ENCODE measurements around the gene SACM1L. TPM values are rescaled to one million over a fixed set of nuclear protein-coding genes. Genes with fewer than 3 reads are reported as not detected.

The SACM1L gene
- total RNA-seq, 1 experiment from 2014 or later: 79.6 TPM

DNA sequence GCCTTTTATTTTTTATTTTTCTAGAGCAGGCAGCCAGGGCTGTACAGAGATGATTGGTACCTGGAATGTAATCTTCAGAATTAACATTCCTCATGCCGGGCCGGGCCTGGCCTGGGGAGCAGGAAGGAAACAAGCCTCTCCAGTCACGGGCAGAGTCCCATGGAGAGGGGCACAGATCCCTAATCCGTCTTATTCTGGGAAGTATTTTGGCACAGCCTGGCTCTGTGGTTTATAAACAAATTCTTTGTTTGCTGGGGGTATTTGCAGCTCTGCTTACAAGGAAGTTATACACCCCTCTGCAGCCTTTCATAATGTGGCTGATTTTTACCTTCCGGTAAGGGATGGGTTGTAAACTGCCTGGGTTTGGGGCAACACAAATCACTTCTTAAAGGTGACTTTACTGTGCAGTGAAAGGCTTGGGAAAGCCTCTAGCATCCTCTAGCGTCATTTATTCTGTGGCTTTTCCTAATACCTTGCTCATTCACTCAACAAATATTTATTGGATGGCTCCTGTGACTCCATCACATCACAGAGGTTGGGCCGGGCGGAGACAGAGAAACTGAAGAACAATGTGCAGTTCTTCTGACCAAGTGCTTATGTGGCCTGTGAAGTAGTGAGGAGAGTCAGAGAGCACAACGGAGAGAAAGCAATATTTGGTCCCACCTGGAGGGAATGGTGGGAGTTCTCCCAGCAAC lies 104.4 kb downstream of the SACM1L start (continued):
- TF ChIP-seq, protein P1, sequence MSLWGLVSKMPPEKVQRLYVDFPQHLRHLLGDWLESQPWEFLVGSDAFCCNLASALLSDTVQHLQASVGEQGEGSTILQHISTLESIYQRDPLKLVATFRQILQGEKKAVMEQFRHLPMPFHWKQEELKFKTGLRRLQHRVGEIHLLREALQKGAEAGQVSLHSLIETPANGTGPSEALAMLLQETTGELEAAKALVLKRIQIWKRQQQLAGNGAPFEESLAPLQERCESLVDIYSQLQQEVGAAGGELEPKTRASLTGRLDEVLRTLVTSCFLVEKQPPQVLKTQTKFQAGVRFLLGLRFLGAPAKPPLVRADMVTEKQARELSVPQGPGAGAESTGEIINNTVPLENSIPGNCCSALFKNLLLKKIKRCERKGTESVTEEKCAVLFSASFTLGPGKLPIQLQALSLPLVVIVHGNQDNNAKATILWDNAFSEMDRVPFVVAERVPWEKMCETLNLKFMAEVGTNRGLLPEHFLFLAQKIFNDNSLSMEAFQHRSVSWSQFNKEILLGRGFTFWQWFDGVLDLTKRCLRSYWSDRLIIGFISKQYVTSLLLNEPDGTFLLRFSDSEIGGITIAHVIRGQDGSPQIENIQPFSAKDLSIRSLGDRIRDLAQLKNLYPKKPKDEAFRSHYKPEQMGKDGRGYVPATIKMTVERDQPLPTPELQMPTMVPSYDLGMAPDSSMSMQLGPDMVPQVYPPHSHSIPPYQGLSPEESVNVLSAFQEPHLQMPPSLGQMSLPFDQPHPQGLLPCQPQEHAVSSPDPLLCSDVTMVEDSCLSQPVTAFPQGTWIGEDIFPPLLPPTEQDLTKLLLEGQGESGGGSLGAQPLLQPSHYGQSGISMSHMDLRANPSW (CRISPR knock-in tag; conservative IDR thresholded peaks at IDR 0.05; ENCODE audit: low read depth): no peak
- TF ChIP-seq RELA (CRISPR knock-in tag; IDR thresholded peaks at IDR 0.05; ENCODE audit: borderline replicate concordance): no peak
- TF ChIP-seq GRHL2 (CRISPR knock-in tag; IDR thresholded peaks at IDR 0.05; ENCODE audit: insufficient replicate concordance, severe bottlenecking): no peak
- TF ChIP-seq, protein P2, sequence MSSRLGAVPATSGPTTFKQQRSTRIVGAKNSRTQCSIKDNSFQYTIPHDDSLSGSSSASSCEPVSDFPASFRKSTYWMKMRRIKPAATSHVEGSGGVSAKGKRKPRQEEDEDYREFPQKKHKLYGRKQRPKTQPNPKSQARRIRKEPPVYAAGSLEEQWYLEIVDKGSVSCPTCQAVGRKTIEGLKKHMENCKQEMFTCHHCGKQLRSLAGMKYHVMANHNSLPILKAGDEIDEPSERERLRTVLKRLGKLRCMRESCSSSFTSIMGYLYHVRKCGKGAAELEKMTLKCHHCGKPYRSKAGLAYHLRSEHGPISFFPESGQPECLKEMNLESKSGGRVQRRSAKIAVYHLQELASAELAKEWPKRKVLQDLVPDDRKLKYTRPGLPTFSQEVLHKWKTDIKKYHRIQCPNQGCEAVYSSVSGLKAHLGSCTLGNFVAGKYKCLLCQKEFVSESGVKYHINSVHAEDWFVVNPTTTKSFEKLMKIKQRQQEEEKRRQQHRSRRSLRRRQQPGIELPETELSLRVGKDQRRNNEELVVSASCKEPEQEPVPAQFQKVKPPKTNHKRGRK (CRISPR knock-in tag; IDR thresholded peaks at IDR 0.05; ENCODE audit: borderline replicate concordance): no peak

DNA sequence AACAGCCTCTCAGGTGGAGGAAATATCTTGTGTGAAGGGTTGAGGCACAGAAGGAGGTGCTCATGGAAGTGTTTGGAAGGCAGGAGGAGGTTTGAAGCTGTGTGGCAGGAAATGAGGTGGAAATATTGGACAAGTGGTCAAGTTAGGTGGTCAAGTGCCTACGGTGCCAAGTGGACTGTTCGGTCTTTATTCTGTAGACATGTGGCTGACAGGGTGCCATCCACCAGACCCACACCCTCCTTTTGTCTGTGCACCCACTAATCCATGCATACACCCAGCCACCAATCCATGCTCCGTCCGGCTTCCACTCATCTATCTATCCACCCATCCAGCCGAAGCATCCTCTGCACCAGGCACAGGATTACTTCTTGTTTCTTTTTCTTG lies 105.0 kb downstream of the SACM1L start:
- Mint-ChIP-seq H3K4me1 (peaks cover 15% of the 10 kb centered on the region), H3K36me3 (peaks cover 9% of the 10 kb centered on the region), H3K27me3 (ENCODE audit: low read depth) (peaks cover 62% of the 10 kb centered on the region), H3K27ac (no peak overlapping the region), H3K4me3 (no peak overlapping the region), H3K9me3 (peaks cover 11% of the 10 kb centered on the region)
- no peak for ATAC-seq
- TF ChIP-seq GRHL2 (CRISPR knock-in tag; IDR thresholded peaks at IDR 0.05; ENCODE audit: insufficient replicate concordance, severe bottlenecking) (no peak), NR1H2 (CRISPR knock-in tag; IDR thresholded peaks at IDR 0.05) (no peak), FOXP1 (CRISPR knock-in tag; IDR thresholded peaks at IDR 0.05; ENCODE audit: borderline replicate concordance) (no peak), NFE2L1 (CRISPR knock-in tag; IDR thresholded peaks at IDR 0.05) (no peak), GTF2I (CRISPR knock-in tag; conservative IDR thresholded peaks at IDR 0.05) (no peak), JAZF1 (CRISPR knock-in tag; IDR thresholded peaks at IDR 0.05) (no peak), NFYB (CRISPR knock-in tag; conservative IDR thresholded peaks at IDR 0.05; ENCODE audit: low read depth) (no peak), JUN (CRISPR knock-in tag; IDR thresholded peaks at IDR 0.05) (no peak), SMAD4 (CRISPR knock-in tag; IDR thresholded peaks at IDR 0.05) (no peak), ZNF423 (CRISPR knock-in tag; IDR thresholded peaks at IDR 0.05) (no peak), ATF1 (CRISPR knock-in tag; IDR thresholded peaks at IDR 0.05) (no peak), CREM (CRISPR knock-in tag; IDR thresholded peaks at IDR 0.05) (no peak), HMGA2 (CRISPR knock-in tag; IDR thresholded peaks at IDR 0.05) (no peak), CBFB (CRISPR knock-in tag; IDR thresholded peaks at IDR 0.05; ENCODE audit: low read depth) (no peak), NFATC4 (CRISPR knock-in tag; IDR thresholded peaks at IDR 0.05) (no peak)
- TF ChIP-seq, protein P3, sequence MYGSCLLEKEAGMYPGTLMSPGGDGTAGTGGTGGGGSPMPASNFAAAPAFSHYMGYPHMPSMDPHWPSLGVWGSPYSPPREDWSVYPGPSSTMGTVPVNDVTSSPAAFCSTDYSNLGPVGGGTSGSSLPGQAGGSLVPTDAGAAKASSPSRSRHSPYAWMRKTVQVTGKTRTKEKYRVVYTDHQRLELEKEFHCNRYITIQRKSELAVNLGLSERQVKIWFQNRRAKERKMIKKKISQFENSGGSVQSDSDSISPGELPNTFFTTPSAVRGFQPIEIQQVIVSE (CRISPR knock-in tag; IDR thresholded peaks at IDR 0.05; ENCODE audit: borderline replicate concordance): no peak
- TF ChIP-seq, protein P4, sequence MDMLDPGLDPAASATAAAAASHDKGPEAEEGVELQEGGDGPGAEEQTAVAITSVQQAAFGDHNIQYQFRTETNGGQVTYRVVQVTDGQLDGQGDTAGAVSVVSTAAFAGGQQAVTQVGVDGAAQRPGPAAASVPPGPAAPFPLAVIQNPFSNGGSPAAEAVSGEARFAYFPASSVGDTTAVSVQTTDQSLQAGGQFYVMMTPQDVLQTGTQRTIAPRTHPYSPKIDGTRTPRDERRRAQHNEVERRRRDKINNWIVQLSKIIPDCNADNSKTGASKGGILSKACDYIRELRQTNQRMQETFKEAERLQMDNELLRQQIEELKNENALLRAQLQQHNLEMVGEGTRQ (CRISPR knock-in tag; IDR thresholded peaks at IDR 0.05): no peak
- DNase-seq (ENCODE audit: low spot score): no peak
- POLR2A ChIA-PET: no interaction called here
- CTCF ChIA-PET: no interaction called here
